GM21717 (cell line): ENCODE measurements around the gene PIK3C2A.
"Not testable (repeated sequence)": the region's sequence is repeated elsewhere in the genome, so short reads cannot be mapped to it uniquely, and the experiment has no call there.

Experiments used
- ATAC-seq: cut with Tn5 transposase; IDR thresholded peaks from one replicate; pipeline ENCODE4 v1.9.1; 2021; ENCODE audit warnings: mild to moderate bottlenecking, moderate library complexity; ENCODE audit not compliant: unreplicated experiment

The PIK3C2A gene, protein sequence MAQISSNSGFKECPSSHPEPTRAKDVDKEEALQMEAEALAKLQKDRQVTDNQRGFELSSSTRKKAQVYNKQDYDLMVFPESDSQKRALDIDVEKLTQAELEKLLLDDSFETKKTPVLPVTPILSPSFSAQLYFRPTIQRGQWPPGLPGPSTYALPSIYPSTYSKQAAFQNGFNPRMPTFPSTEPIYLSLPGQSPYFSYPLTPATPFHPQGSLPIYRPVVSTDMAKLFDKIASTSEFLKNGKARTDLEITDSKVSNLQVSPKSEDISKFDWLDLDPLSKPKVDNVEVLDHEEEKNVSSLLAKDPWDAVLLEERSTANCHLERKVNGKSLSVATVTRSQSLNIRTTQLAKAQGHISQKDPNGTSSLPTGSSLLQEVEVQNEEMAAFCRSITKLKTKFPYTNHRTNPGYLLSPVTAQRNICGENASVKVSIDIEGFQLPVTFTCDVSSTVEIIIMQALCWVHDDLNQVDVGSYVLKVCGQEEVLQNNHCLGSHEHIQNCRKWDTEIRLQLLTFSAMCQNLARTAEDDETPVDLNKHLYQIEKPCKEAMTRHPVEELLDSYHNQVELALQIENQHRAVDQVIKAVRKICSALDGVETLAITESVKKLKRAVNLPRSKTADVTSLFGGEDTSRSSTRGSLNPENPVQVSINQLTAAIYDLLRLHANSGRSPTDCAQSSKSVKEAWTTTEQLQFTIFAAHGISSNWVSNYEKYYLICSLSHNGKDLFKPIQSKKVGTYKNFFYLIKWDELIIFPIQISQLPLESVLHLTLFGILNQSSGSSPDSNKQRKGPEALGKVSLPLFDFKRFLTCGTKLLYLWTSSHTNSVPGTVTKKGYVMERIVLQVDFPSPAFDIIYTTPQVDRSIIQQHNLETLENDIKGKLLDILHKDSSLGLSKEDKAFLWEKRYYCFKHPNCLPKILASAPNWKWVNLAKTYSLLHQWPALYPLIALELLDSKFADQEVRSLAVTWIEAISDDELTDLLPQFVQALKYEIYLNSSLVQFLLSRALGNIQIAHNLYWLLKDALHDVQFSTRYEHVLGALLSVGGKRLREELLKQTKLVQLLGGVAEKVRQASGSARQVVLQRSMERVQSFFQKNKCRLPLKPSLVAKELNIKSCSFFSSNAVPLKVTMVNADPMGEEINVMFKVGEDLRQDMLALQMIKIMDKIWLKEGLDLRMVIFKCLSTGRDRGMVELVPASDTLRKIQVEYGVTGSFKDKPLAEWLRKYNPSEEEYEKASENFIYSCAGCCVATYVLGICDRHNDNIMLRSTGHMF (N-terminal part only)

DNA sequence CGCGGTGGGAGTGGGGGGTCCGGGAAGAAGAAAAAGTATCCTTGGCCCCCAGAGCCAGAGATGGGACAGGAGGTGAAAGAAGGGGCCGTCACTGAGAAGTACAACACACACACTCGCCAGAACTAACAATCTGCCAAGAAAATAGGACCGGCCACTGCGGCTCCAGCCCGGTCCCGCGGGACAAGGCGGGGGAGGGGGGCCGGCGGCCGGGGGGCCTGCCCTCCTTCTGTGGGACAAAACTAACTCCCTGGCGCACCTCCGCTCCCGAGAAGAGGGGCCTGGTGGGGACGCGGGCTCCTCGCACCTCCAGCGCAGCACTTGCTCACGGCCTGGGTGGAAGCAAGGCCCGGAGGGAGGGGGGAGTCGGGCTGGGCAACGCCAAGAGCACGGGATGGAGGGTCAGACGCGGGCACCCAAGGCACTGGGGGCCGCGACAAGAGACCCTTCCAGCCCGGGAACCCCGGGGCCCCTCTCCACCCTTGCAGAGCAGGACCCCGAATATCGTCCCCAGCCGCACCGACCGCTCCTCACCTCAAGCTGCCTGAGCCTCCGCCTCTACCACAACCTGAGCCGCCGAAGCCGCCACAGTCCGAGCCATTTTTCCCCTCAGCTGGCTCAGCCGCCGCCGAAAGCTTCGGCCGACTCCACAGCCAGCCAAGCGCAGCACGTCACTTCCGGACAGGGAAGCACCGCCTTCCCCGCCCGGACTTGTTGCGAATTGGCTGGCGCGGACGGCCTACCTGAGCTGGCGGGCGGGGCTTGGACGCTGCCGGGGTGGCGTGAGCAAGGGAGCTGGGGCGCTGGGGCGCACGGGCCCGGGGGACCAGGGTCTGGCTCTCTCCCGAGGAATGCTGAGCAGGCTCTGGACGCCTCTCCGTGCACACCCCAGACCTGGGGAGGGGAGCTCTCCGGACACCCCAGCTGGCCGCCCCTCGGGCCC is at the start of gene PIK3C2A:
TSS of gene PIK3C2A (minus strand) at position 670 of the 940 bp plus-strand sequence. CDS start 38,245 bp downstream, outside the sequence.
- peak; percentile 96 for ATAC-seq

DNA sequence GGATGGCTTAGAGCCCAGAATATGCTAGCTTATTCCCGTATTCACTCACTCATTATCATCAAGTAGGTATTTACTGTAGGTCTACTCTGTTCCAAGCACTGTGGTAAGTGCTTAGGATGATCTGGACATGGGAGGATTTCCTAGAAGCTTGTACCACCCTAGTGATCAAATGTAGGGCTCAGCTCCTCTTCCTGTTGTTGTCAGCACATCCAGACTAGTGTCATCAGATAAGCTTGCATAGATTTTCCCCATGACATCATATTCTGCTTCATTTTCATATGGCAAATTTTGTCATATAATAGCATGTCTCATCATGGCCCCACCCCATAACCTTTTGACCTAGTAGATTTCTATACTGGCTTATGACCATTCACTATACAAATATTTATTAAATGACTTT is 49.4 kb upstream of the PIK3C2A start:
- ATAC-seq = no peak

DNA sequence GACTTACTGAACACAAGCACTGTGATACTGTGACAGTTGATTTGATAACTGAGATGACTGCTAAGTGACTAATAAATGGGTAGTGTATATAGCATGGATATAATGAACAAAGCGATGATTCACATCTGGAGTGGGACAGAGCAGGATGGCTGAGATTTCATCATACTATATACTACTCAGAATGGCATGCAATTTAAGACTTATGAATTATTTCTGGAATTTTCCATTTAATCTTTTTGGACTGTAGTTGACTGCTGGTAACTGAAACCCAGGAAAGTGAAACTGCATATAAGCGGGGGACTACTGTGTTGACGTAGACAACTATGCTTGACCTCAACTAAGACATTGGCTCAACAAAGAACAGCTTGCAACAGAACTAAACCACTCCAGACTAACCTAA is 48.7 kb upstream of the PIK3C2A start:
- ATAC-seq = no peak

DNA sequence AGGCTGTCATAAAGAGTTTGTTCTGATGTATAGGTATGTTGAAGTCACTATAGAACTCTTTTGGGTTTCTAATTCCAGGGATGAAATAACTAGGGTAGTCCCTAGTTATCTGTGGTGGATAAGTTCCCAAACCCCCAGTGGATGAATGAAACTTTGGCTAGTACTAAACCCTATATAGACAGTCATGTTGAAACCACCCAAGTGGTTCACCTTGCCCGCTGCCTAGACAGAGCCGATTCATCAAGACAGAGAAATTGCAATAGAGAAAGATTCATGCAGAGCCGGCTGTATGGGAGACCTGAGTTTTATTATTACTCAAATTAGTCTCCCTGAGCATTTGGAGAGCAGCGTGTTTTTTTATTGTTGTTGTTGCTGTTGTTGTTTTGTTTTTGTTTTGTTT is 44.9 kb upstream of the PIK3C2A start:
- no peak for ATAC-seq

DNA sequence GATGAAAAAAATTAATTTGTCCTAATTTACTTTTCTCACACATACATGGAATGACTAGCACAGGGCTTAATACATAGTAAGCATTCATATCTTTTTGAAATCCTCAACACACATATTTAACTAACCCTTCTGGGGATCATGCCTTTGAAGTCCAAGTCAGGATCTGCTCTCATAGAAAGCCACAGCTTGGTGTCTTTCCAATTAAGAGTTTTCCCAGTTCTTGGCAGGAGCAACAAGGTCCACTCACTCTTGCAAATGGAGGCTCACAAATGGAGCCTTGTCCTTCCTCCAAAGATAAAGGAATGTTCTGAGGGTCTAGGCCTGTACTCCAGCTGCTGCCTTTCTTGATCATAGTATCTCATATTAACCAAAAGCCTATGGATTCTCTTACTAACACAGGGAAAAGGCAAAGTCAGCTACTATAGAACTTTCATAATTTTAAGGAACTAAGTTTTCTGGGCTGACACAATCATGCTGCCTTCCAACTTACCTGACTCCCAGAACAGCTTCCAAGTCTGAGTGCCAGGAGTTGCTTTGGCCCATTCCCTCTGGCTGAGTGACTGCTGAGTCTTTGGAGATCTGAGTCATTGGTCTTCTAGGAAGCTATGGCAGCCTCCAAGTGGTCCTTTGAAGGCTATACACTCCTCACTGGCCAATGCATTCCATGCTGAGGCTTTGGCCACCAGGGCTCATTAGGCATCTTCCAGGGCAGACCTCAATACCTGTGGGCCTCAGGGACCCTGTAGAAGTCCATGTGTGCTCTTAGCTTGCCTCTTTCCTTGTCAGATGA is 43.0 kb upstream of the PIK3C2A start:
- ATAC-seq = no peak

DNA sequence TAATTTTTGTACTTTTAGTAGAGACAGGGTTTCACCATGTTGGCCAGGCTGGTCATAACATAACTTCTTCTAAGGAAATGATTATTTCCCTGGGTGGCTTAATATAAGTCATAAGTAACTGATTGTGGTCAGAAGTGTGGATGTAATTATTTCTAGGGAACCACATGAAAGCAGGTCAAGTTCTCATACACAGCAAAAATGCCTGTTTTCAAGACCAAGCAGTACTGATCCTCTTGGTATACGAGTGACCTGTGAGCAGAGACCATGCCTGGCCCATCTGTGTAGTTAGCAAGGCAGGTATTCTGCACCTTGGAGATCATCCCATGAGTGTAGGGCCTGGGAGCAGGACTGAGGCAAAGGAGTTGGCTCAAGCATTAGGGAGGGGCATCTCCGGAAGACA is 36.3 kb upstream of the PIK3C2A start:
- ATAC-seq = peak; percentile 64

DNA sequence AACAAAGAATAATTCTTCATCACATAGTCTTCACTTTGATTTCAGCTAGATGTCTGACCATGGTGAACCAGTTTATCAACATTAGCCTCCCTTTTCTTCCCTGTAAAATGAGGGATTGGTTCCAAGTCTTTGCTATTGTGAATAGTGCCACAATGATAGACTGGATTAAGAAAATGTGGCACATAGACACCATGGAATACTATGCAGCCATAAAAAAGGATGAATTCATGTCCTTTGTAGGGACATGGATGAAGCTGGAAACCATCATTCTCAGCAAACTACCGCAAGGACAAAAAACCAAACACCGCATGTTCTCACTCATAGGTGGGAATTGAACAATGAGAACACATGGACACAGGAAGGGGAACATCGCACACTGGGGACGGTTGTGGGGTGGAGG is 35.2 kb upstream of the PIK3C2A start:
- not testable (repeated sequence) for ATAC-seq

DNA sequence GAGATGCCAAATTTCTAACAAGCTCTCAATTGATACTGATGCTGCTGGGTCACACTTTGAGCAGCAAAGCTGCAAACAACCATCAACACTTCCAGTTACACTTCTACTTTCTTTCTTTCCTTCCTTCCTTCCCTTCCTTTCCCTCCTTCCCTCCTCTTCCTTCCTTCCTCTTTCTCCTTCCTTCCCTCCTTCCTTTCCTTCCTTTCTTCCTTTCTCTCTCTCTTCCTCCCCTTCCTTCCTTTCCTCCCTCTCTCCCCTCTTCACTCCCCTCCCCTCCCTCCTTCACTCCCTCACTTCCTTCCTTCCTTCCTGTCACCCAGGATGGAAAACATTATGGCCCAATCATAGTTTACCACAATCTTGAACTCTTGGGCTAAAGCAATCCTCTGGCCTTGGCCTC is 33.0 kb upstream of the PIK3C2A start:
- ATAC-seq = no peak

DNA sequence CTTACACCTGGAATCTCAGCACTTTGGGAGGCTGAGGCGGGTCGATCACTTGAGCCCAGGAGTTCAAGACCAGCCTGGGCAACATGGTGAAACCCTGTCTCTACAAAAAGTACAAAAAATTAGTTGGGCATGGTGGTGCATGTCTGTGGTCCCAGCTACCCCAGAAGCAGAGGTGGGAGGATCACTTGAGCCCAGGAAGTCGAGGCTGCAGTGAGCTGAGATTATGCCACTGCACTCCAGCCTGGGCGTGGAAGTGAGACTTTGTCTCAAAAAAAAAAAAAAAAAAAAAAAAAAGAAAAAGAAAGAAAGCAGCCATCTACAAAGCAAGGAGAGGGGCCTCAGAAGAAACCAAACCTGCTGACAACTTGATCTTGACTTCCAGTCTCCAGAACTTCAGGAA is 32.1 kb upstream of the PIK3C2A start:
- ATAC-seq = not testable (repeated sequence)

DNA sequence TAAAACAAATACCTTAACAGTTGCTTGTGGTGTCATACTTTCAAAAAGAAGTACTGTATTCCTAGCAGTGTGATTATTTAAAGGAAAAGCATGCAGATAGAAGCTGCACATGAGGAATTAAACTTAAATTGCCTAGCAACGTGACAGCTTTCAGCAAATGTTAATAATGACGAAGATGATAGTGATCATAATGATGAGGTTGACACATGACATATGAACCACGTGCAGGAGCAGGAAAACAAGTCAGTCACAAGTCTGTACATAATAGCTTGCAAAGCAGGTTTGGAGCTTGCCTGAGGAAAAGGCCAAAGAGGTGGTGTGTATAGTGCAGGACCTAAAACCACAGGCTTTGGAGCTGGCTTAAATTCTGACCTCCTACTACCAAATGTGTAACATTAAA is 30.6 kb upstream of the PIK3C2A start:
- no peak for ATAC-seq

DNA sequence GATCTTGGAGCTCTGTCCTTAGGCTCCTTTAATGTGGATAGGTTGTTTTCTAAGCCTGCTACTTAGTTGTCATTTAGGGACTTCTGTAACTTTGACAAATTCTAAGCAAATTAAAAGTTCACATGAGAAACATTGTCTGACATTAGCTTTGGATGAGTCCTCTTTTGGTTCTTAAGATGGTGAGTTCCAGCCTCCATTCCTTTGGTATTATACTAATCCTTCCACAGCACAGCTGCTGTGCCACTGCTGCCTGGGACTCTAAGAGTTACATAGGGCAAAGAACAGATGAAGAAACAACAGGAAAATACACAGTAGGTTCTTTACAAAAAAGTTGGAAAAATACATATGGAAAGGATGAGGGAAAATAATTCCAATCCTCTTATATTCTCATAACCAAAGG is 25.3 kb upstream of the PIK3C2A start:
- no peak for ATAC-seq

DNA sequence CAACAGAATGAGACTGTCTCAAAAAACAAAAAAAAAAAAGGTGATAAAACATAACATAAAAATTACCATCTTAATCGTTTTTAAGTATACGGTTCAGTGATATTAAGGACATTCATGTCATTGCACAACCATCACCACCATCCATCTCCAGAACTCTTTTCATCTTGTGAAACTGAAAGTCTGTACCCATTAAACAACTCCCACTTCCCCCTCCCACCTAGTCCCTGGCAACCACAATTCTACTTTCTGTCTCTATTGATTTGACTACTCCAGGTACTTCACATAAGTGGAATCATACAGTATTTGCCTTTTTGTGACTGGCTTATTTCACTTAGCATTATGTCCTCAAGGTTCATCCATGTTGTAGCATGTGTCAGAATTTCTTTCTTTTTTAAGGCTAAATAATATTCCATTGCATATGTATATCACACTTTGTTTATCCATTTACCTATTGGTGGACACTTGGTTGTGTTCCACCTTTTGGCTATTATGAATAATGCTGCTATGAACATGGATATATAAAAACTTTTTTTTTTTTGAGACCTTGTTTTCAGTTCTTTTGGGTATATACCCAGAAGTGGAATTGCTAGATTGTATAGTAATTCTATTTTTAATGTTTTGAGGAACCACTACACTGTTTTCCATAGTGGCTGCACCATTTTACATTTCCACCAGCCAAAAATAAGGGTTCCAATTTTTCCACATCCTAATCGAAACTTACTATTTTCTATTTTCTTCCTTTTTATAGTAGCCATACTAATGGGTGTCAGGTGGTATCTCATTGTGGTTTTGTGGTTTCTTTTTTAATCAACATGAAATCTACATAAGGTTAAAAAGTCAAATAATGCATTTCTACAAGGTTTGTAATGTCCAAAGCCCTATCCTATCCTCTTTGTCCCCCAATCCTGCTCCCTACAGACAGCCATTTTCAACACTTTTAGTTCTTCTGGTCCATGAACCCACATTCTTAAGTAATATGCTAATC is 23.4 kb upstream of the PIK3C2A start:
- ATAC-seq = peak; percentile 96

DNA sequence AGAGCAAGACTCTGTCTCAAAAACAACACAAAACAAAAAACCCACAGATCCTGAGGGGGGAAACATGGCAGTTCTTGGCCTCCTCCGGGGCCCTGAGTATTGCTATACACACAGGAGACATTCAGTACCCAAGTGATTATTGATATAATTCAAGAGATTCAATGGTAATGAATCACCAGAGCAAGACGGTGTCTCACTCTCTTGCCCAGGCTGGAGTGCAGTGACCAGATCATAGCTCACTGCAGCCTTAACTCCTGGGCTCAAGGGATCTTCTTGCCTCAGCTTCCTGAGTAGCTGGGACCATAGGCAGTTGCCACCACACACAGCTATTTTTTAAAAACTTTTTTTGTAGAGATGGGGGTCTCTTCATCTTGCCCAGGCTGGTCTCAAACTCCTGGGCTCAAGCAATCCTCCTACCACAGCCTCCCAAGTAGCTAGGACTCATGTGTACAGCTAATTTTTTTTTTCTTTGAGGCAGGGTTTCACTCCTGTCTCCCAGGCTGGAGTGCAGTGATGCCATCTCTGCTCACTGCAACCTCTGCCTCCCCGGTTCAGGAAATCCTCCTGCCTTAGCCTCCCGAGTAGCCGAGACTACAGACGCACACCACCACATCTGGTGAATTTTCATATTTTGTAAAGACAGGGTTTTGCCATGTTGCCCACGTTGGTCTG is 21.8 kb upstream of the PIK3C2A start:
- ATAC-seq = no peak

DNA sequence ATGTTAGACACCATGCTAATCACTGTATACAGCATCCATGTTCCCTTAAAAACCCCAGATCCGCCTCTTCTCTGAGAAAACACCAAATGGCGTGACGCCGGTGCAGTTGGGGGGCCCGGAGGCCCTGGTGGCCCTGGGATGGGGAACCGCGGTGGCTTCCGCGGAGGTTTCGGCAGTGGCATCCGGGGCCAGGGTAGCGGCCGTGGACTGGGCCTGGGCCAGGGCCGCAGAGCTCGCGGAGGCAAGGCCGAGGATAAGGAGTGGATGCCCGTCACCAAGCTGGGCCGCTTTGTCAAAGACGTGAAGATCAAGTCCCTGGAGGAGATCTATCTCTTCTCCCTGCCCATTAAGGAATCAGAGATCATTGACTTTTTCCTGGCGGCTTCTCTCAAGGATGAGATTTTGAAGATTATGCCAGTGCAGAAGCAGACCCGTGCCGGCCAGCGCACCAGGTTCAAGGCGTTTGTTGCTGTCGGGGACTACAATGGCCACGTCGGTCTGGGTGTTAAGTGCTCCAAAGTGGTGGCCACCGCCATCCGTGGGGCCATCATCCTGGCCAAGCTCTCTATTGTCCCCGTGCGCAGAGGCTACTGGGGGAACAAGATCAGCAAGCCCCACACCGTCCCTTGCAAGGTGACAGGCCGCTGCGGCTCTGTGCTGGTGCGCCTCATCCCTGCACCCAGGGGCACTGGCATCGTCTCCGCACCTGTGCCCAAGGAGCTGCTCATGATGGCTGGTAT is 20.6 kb upstream of the PIK3C2A start:
- ATAC-seq = not testable (repeated sequence)

DNA sequence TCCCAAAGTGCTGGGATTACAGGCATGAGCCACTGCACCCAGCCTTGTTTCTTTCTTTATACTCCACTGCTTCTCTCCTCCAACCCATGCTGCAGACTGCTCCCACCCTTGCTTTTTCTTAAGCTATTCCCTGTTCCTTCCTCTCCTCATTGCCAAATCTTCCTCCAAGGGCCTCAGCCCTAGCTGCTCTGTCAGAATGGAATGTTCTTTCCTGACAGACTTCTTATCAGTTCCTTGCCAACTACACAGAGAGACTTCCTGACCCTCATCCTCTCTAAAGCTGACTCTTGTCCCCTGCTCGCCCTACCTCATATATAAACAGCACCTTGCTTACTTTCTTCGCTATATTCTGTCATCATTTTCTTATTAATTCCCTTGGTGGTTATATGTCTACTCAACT is 16.9 kb upstream of the PIK3C2A start:
- no peak for ATAC-seq

DNA sequence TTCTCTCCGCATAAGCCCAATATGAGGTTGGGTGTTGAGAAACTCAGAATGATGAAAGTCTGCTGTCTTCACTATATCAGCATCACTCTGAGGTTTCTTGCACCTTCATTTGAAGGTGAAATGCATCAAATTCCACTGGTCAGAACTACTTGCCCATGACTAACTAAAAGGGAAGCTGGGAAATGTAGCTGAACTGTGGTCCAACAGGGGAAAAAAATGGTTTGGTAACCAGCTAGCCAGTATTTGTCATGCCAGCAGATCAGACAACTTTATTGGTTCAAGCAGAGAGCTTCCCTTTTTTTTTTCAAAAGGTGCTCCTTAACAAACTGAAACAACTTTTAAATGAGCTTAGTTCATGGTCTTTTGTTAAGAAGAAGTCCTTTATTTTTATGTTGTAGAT is 14.2 kb upstream of the PIK3C2A start:
- no peak for ATAC-seq

DNA sequence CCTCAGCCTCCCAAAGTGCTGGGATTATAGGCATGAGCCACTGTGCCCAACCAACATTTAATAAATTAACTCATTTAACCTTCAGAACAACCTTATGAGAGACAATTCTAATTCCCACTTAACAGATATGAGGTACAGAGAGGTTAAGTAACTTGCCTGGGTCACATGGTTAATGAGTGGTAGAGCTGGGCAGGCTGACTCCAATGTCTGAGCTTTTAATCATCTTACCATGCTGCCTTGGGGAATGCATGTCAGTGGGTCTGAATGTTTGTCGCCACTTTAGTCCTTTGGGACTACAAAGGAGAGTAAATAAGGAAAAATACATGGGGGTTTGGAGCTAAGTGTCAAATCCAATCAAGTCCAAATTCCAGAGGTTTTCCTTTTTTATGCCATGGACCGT is 11.2 kb upstream of the PIK3C2A start:
- ATAC-seq = no peak
